HepG2 (cell line): ENCODE measurements around the gene CREG2. TPM values are rescaled to one million over a fixed set of nuclear protein-coding genes. Genes with fewer than 3 reads are reported as not detected.

ENCODE experiments used
- BCL6 ChIP-seq: IDR thresholded peaks from 2 replicates; pipeline ENCODE4 v1.6.1; 2016; ENCODE audit warnings: missing genetic modification reagents, missing compliant biosample characterization
- FOXK2 ChIP-seq: fragments of 450-650 bp; IDR thresholded peaks from 2 replicates; pipeline ENCODE4 v1.6.1; 2016
- HES4 ChIP-seq: sonication (generic); formaldehyde crosslinking; IDR thresholded peaks from 2 replicates; pipeline ENCODE4 v1.9.0; 2021; ENCODE audit warnings: mild to moderate bottlenecking, missing genetic modification reagents, borderline replicate concordance
- KAT2B ChIP-seq: fragments of 150-350 bp; IDR thresholded peaks from 2 replicates; pipeline ENCODE4 v1.6.1; 2014; ENCODE audit warnings: low read depth, low read length, borderline replicate concordance
- KAT8 ChIP-seq: IDR thresholded peaks from 2 replicates; pipeline ENCODE4 v1.6.1; 2016; ENCODE audit warnings: missing genetic modification reagents, missing compliant biosample characterization
- KDM2A ChIP-seq: sonication (generic); formaldehyde crosslinking; IDR thresholded peaks from 2 replicates; pipeline ENCODE4 v1.4.0; 2020; ENCODE audit warnings: low read depth, missing genetic modification reagents, borderline replicate concordance
- KLF12 ChIP-seq: sonication (generic); formaldehyde crosslinking; IDR thresholded peaks from 2 replicates; pipeline ENCODE4 v1.4.0; 2020; ENCODE audit warnings: missing genetic modification reagents, borderline replicate concordance
- KLF13 ChIP-seq: sonication (generic); formaldehyde crosslinking; IDR thresholded peaks from 2 replicates; pipeline ENCODE4 v1.4.0; 2020; ENCODE audit warnings: mild to moderate bottlenecking, missing genetic modification reagents
- MAF1 ChIP-seq: sonication (generic); formaldehyde crosslinking; IDR thresholded peaks from 2 replicates; pipeline ENCODE4 v1.5.0; 2020; ENCODE audit warnings: missing genetic modification reagents, borderline replicate concordance
- MEIS2 ChIP-seq: sonication (generic); formaldehyde crosslinking; IDR thresholded peaks from 2 replicates; pipeline ENCODE4 v1.9.0; 2021; ENCODE audit warnings: mild to moderate bottlenecking, missing genetic modification reagents
- RARG ChIP-seq: sonication (generic); formaldehyde crosslinking; IDR thresholded peaks from 2 replicates; pipeline ENCODE4 v1.4.0; 2020; ENCODE audit warnings: low read depth, mild to moderate bottlenecking, missing genetic modification reagents
- SSRP1 ChIP-seq: IDR thresholded peaks from 2 replicates; pipeline ENCODE4 v1.6.1; 2016; ENCODE audit warnings: control low read depth
- SUZ12 ChIP-seq: fragments of 150-350 bp; IDR thresholded peaks from 2 replicates; pipeline ENCODE4 v1.6.1; 2014; ENCODE audit warnings: low read depth, low read length
- ZC3H13 ChIP-seq: sonication (generic); formaldehyde crosslinking; IDR thresholded peaks from 2 replicates; pipeline ENCODE4 v1.8.1; 2023; ENCODE audit warnings: mild to moderate bottlenecking, missing genetic modification reagents, moderate library complexity
- ZNF20 ChIP-seq: sonication (generic); formaldehyde crosslinking; IDR thresholded peaks from 2 replicates; pipeline ENCODE4 v1.4.0; 2020; ENCODE audit warnings: mild to moderate bottlenecking, moderate library complexity, missing genetic modification reagents
- ZNF776 ChIP-seq: sonication (generic); formaldehyde crosslinking; IDR thresholded peaks from 2 replicates; pipeline ENCODE4 v1.4.0; 2020; ENCODE audit warnings: mild to moderate bottlenecking, missing genetic modification reagents
- polyA plus RNA-seq, 8 experiments: library from polyadenylated mRNA; depleted of rRNA in 3 of 8; stranded (reverse) in 7 of 8; unstranded in 1 of 8; fragments of >200 nt; fragmentation: Illumina TruSeq in 4 of 8; extraction: Trizol in 4 of 8; gene quantifications; 2 replicates each; pipeline versions ENCODE4 v1.2.1 to v1.2.3, GENCODE V29; 2011 to 2016; ENCODE audit warnings: low read depth in 4 of 8, missing spikeins in 1 of 8, mixed read lengths in 1 of 8; ENCODE audit not compliant: insufficient read depth in 1 of 8
- total RNA-seq, 5 experiments: library from RNA; depleted of rRNA; stranded (reverse); fragments of >200 nt; fragmentation: Illumina TruSeq; extraction: Trizol; gene quantifications; 2 replicates each; pipeline ENCODE4 v1.2.3, GENCODE V29; 2016; ENCODE audit warnings: low read depth in 1 of 5
- TF ChIP-seq, protein P1 (sequence below): sonication (generic); formaldehyde crosslinking; IDR thresholded peaks from 2 replicates; pipeline ENCODE4 v1.9.0; 2021; ENCODE audit warnings: missing genetic modification reagents, mild to moderate bottlenecking, borderline replicate concordance
- TF ChIP-seq, protein P2 (sequence below): sonication (generic); formaldehyde crosslinking; IDR thresholded peaks from 2 replicates; pipeline ENCODE4 v1.9.0; 2021; ENCODE audit warnings: missing genetic modification reagents, borderline replicate concordance
- TF ChIP-seq, protein P3 (sequence below): sonication (generic); formaldehyde crosslinking; IDR thresholded peaks from 2 replicates; pipeline ENCODE4 v1.4.0; 2020; ENCODE audit warnings: mild to moderate bottlenecking, missing genetic modification reagents
- TF ChIP-seq, protein P4 (sequence below): sonication (generic); formaldehyde crosslinking; IDR thresholded peaks from 2 replicates; pipeline ENCODE4 v1.5.1; 2020; ENCODE audit warnings: mild to moderate bottlenecking, missing genetic modification reagents, moderate library complexity

CREG2 gene
- total and polyA plus RNA-seq, 2 of the 13 experiments (the other 11 are each of a cell fraction or from before 2014, with no cell fraction given): 0.18 to 0.26 TPM

DNA sequence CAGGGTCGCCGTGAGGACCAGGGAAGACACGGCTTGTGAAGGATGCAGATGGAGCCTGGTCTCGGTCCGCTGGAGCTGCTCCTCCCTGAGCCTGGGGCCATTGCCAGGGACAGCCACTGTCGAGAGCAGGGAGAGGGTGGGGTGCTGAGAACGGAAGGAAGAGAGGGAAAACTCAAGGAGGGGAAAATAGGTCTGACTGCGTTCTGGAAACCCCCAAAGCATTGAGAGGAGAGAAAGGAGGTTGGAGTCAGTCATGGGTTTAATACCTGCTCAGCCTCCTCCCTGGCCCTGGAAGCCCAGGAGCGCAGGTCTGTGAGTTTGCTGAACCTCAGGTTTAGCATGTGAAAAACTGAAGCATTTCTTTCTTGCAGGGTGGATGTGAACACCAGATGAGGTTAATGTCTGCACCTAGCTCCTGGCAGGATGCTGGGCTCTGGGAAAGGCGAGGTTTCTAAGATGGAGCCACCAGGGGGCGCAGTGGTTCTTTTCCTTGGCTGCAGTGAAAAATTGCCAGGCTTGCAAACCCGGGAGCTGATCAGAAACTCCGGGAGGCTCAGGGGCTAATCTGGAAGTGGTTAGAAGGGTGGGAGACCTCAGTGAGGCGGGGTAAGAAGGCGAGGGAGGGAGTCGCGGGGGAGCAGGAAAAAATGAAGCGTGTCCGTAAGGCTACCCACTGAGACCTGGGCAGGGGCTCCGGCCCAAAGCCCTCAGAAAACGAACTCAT lies 45.2 kb downstream of the CREG2 start (continued):
- TF ChIP-seq ZNF776 (no peak), ZC3H13 (CRISPR knock-in tag) (no peak), FOXK2 (no peak), HES4 (CRISPR knock-in tag) (no peak), KLF13 (CRISPR knock-in tag) (no peak), KDM2A (peak; percentile 50; the same call in 1 of the 2 replicates), KAT8 (CRISPR knock-in tag) (no peak), MAF1 (CRISPR knock-in tag) (no peak), SSRP1 (CRISPR knock-in tag) (no peak), BCL6 (CRISPR knock-in tag) (0 out of 2 replicates have a peak, but pooled peaks have one; percentile 30), KLF12 (no peak), MEIS2 (CRISPR knock-in tag) (no peak), RARG (CRISPR knock-in tag) (no peak), SUZ12 (no peak), ZNF20 (CRISPR knock-in tag) (no peak), KAT2B (no peak)
- TF ChIP-seq, protein P1, sequence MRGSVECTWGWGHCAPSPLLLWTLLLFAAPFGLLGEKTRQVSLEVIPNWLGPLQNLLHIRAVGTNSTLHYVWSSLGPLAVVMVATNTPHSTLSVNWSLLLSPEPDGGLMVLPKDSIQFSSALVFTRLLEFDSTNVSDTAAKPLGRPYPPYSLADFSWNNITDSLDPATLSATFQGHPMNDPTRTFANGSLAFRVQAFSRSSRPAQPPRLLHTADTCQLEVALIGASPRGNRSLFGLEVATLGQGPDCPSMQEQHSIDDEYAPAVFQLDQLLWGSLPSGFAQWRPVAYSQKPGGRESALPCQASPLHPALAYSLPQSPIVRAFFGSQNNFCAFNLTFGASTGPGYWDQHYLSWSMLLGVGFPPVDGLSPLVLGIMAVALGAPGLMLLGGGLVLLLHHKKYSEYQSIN: no peak
- TF ChIP-seq, protein P2, sequence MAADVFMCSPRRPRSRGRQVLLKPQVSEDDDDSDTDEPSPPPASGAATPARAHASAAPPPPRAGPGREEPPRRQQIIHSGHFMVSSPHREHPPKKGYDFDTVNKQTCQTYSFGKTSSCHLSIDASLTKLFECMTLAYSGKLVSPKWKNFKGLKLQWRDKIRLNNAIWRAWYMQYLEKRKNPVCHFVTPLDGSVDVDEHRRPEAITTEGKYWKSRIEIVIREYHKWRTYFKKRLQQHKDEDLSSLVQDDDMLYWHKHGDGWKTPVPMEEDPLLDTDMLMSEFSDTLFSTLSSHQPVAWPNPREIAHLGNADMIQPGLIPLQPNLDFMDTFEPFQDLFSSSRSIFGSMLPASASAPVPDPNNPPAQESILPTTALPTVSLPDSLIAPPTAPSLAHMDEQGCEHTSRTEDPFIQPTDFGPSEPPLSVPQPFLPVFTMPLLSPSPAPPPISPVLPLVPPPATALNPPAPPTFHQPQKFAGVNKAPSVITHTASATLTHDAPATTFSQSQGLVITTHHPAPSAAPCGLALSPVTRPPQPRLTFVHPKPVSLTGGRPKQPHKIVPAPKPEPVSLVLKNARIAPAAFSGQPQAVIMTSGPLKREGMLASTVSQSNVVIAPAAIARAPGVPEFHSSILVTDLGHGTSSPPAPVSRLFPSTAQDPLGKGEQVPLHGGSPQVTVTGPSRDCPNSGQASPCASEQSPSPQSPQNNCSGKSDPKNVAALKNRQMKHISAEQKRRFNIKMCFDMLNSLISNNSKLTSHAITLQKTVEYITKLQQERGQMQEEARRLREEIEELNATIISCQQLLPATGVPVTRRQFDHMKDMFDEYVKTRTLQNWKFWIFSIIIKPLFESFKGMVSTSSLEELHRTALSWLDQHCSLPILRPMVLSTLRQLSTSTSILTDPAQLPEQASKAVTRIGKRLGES: no peak
- TF ChIP-seq, protein P3, sequence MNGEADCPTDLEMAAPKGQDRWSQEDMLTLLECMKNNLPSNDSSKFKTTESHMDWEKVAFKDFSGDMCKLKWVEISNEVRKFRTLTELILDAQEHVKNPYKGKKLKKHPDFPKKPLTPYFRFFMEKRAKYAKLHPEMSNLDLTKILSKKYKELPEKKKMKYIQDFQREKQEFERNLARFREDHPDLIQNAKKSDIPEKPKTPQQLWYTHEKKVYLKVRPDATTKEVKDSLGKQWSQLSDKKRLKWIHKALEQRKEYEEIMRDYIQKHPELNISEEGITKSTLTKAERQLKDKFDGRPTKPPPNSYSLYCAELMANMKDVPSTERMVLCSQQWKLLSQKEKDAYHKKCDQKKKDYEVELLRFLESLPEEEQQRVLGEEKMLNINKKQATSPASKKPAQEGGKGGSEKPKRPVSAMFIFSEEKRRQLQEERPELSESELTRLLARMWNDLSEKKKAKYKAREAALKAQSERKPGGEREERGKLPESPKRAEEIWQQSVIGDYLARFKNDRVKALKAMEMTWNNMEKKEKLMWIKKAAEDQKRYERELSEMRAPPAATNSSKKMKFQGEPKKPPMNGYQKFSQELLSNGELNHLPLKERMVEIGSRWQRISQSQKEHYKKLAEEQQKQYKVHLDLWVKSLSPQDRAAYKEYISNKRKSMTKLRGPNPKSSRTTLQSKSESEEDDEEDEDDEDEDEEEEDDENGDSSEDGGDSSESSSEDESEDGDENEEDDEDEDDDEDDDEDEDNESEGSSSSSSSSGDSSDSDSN (CRISPR knock-in tag): no peak
- TF ChIP-seq, protein P4, sequence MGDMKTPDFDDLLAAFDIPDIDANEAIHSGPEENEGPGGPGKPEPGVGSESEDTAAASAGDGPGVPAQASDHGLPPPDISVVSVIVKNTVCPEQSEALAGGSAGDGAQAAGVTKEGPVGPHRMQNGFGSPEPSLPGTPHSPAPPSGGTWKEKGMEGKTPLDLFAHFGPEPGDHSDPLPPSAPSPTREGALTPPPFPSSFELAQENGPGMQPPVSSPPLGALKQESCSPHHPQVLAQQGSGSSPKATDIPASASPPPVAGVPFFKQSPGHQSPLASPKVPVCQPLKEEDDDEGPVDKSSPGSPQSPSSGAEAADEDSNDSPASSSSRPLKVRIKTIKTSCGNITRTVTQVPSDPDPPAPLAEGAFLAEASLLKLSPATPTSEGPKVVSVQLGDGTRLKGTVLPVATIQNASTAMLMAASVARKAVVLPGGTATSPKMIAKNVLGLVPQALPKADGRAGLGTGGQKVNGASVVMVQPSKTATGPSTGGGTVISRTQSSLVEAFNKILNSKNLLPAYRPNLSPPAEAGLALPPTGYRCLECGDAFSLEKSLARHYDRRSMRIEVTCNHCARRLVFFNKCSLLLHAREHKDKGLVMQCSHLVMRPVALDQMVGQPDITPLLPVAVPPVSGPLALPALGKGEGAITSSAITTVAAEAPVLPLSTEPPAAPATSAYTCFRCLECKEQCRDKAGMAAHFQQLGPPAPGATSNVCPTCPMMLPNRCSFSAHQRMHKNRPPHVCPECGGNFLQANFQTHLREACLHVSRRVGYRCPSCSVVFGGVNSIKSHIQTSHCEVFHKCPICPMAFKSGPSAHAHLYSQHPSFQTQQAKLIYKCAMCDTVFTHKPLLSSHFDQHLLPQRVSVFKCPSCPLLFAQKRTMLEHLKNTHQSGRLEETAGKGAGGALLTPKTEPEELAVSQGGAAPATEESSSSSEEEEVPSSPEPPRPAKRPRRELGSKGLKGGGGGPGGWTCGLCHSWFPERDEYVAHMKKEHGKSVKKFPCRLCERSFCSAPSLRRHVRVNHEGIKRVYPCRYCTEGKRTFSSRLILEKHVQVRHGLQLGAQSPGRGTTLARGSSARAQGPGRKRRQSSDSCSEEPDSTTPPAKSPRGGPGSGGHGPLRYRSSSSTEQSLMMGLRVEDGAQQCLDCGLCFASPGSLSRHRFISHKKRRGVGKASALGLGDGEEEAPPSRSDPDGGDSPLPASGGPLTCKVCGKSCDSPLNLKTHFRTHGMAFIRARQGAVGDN (CRISPR knock-in tag): peak; percentile 54; the same call in 1 of the 2 replicates
